ENCODE results near the gene CACNA1I.

The CACNA1I gene

DNA sequence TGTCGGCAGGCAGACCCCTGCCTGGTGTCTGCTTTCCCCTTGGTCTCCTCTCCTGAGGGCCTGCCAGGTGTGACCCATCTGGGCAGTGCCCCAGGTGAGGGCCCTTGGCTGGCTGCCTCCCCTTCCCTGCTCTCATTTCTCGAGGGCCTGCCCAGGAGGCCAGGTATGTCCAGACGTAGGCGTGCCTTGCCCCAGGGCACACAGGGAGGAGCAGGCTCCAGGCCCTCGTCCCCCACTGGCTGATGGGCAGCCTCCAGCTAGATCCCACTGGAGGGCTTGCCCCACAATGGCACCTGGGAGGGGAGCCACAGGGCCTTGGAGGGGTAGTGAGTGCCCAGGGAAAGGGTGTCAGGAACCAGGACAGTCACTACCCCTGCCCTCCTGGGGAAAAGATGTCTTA lies 95.9 kb downstream of the CACNA1I start:
- no peak for DNase-seq (ENCODE audit: low read depth in 3 of 3)

DNA sequence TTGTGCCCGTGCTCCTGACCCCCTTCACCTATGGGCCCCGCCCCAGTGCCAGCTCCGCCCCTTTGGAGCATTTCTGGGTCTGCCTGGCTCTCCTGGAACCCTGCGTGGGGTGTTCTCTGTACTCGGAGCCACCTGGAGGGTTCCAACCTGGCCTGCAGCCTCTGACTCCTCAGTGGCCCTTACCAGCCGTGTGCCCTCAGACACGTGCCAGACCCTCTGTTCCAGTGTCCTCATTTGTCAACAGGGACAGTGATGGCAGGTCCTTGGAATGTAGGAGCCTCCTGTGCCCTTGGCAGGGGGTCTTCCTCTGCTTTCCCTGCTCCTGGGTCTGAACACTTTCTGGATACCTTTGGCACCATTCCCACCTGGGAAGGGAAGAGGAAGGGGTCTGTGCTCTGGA lies 96.4 kb downstream of the CACNA1I start:
- DNase-seq (ENCODE audit: low read depth in 3 of 3), result no peak

- no peak for DNase-seq (ENCODE audit: low read depth in 3 of 3)
Measured at GRCh38 chr22:39669432-39669831, 98.9 kb downstream of the CACNA1I start.

GRCh38 chr22:39671936-39672335 lies 101.4 kb downstream of the CACNA1I start:
- no peak for DNase-seq (ENCODE audit: low read depth in 3 of 3)

DNA sequence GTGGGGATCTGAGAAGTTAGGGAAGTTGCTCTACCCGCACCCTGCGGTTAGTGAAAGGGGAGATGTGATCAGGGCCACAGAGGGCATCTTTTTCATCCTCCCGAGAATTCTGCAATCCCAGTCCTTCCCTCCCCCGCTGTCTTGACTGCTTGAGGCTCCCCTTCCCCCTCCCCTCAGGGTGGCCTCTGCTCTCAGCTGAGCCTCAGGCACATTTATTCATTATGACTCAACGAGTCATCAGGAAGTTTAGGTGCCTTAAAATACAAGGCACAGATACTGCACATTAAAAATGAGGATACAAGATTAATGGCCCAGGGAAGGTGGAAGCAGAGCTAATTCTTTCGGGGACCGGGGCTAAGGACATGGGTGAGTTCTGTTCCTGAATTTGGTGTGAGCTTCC lies 104.0 kb downstream of the CACNA1I start:
- DNase-seq (ENCODE audit: low read depth in 3 of 3), result no peak

DNA sequence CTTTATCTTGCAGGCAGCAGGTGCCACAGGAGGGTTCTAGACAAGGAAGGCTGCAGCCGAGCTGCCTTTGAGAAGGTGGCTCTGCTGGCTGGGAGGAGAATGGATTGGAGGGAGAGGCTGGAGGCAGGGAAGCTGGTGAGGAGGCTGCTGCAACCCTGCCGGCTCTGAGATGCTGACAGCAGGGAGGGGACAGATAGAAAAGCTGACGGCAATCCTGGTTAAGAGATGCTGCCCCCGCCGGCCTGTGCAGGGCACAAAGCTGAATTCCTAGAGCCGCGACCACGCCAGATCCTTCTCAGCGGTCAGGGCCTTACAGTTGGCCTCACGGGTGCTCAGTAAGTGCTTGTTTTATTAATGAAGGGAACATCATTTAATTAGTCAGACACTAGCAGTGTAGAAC lies 105.4 kb downstream of the CACNA1I start:
- DNase-seq (ENCODE audit: low read depth in 3 of 3), result no peak

- DNase-seq (ENCODE audit: low read depth in 3 of 3), result no peak
Measured at GRCh38 chr22:39677967-39678366, 107.4 kb downstream of the CACNA1I start.

- no peak for DNase-seq (ENCODE audit: low read depth in 3 of 3)
Measured at GRCh38 chr22:39678862-39679490, 108.4 kb downstream of the CACNA1I start.

- no peak for DNase-seq (ENCODE audit: low read depth in 3 of 3)
Measured at GRCh38 chr22:39679652-39680051, 109.1 kb downstream of the CACNA1I start.

- DNase-seq (ENCODE audit: low read depth in 3 of 3), result no peak
Measured at GRCh38 chr22:39680486-39680885, 109.9 kb downstream of the CACNA1I start.

- DNase-seq (ENCODE audit: low read depth in 3 of 3), result no peak
Measured at GRCh38 chr22:39681038-39681861, 110.7 kb downstream of the CACNA1I start.

DNA sequence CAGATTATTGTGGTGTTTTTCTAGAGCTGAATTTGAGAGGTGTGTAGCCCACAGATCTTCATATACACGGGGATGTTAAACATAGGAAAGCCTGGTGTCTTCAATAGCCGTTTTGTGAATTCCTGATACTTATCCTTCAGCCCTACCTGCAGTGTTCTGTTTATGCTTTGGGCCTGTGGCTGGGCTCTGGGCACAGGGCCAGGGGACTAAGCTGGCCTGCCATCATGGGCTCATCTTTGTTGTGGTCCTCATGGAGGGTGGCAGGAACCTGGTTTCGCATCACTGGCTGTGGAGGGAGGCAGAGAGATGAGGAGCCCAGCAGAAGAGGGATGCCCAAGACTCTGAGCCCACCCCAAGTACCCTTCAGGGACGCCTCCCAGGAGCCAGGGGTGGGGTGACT lies 112.4 kb downstream of the CACNA1I start:
- DNase-seq (ENCODE audit: low read depth in 3 of 3), result no peak

GRCh38 chr22:39683639-39684038 lies 113.1 kb downstream of the CACNA1I start:
- no peak for DNase-seq (ENCODE audit: low read depth in 3 of 3)

DNA sequence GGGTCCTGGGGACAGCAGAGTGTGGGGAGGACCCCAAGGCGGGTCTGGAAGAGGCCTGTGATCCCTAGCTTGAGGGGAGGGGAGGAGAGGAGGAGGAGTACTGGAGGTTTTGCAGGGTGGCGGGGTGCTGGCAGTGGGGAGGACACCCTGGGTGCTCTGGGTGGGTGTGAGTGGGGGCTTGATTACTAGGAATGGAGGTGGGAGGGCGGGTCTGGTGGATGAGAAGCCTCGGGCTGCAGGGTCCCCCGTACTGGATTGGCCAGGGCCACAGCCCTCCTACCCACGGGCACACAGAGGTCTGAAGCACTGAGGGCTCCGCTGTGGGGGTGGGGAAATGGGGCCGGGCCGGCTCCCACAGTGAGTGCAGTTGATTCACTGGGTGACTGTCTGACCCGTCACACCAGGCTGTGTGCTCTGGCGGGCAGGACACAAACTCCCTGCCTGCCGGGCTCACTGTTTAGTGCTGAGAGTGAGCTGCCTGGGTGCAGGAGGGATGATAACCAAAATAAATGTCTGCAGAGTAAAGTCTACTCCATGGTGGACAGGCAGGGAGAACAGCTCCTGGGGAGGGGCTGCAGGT lies 114.2 kb downstream of the CACNA1I start:
- no peak for DNase-seq (ENCODE audit: low read depth in 3 of 3)

- DNase-seq (ENCODE audit: low read depth in 3 of 3), result no peak
Measured at GRCh38 chr22:39685336-39686177, 115.0 kb downstream of the CACNA1I start.

DNA sequence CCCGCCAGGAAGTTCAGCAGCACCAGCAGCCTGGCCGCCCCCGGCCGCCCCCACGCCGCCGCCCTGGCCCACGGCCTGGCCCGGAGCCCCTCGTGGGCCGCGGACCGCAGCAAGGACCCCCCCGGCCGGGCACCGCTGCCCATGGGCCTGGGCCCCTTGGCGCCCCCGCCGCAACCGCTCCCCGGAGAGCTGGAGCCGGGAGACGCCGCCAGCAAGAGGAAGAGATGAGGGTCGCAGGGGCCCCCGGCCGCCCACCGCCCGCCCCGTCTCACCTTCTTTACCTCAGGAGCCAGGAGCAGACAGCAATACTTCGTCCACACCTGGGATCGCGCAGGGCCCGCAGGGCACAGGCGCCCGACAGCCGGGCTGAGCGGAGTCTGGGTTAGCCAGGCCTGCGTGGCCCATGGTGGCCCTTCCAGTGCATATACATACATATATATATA lies 115.6 kb downstream of the CACNA1I start:
- no peak for DNase-seq (ENCODE audit: low read depth in 3 of 3)

GRCh38 chr22:39686776-39687525 lies 116.4 kb downstream of the CACNA1I start:
- no peak for DNase-seq (ENCODE audit: low read depth in 3 of 3)

GRCh38 chr22:39688186-39688785 lies 117.7 kb downstream of the CACNA1I start:
- DNase-seq (ENCODE audit: low read depth in 3 of 3), result no peak

- no peak for DNase-seq (ENCODE audit: low read depth in 3 of 3)
Measured at GRCh38 chr22:39689421-39689820, 118.9 kb downstream of the CACNA1I start.

DNA sequence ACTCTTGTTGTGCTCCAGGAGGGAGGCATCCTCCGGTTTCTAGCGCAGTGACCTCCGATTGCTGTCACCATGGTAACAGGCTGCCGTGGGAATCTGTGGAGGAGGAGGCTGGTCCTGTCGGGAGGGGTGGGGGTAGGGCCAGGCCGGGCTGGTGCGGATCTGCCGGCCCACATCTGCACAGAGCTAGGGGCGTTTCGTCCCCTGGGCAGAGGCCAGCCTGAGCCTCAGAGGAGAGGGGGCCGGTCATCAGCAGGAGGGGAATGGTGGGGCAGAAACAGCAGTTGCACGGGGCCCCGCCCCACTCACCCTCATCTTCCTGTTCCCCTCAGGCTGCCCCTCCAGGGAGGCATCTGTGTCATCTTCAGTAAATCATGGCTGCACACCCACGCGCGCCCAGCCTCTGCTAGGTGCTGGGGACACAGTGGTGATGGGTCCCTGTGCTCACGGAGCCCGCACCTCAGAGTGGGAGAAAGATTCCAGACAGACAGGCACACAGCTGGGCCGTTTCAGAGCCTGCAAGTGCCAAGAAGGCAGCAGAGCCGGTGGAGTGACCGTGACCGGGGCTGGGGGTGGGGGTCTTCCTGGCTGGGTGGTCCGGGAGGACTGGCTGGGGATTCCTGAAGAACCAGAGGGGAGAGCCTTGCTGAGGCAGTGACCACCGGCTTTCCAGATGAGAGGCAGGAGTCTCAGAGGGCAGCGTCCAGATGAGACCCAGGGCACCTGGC lies 120.5 kb downstream of the CACNA1I start:
- peak in 1 of 3 experiments; percentile 30 for DNase-seq (ENCODE audit: low read depth in 3 of 3)

Measured in stimulated activated CD4-positive, alpha-beta T cell treated with anti-CD3 and anti-CD28 coated beads, TNF-alpha, amount 100 ng/mL, for 24 hours (primary cell).